Ishikawa (cell line): ENCODE measurements around the gene FMNL1.

Source experiments
- CEBPB ChIP-seq: IDR thresholded peaks from 2 replicates; pipeline ENCODE4 v1.6.1; 2012
- CREB1 ChIP-seq: IDR thresholded peaks from 2 replicates; pipeline ENCODE4 v1.6.1; 2012; ENCODE audit warnings: low read depth
- EGR1 ChIP-seq: IDR thresholded peaks from 2 replicates; pipeline ENCODE4 v1.6.1; 2012
- EP300 ChIP-seq: IDR thresholded peaks from 2 replicates; pipeline ENCODE4 v1.6.1; 2012; ENCODE audit warnings: borderline replicate concordance
- FOXM1 ChIP-seq: IDR thresholded peaks from 2 replicates; pipeline ENCODE4 v1.6.1; 2012; ENCODE audit warnings: low read depth, borderline replicate concordance
- MAX ChIP-seq: IDR thresholded peaks from 2 replicates; pipeline ENCODE4 v1.6.1; 2012
- NFIC ChIP-seq: IDR thresholded peaks from 2 replicates; pipeline ENCODE4 v1.6.1; 2012
- RAD21 ChIP-seq: IDR thresholded peaks from 2 replicates; pipeline ENCODE4 v1.6.1; 2012; ENCODE audit warnings: low read depth
- REST ChIP-seq: IDR thresholded peaks from 2 replicates; pipeline ENCODE4 v1.6.1; 2012; ENCODE audit warnings: low read depth, mild to moderate bottlenecking
- TAF1 ChIP-seq: IDR thresholded peaks from 2 replicates; pipeline ENCODE4 v1.6.1; 2012; ENCODE audit warnings: low read depth, mild to moderate bottlenecking
- TCF12 ChIP-seq: IDR thresholded peaks from 2 replicates; pipeline ENCODE4 v1.6.1; 2012; ENCODE audit warnings: low read depth
- TEAD4 ChIP-seq: IDR thresholded peaks from 2 replicates; pipeline ENCODE4 v1.6.1; 2012
- USF1 ChIP-seq: IDR thresholded peaks from 2 replicates; pipeline ENCODE4 v1.6.1; 2012
- YY1 ChIP-seq: IDR thresholded peaks from 2 replicates; pipeline ENCODE4 v1.6.1; 2012; ENCODE audit warnings: low read depth
- ZBTB7A ChIP-seq: IDR thresholded peaks from 2 replicates; pipeline ENCODE4 v1.6.1; 2012; ENCODE audit warnings: low read depth

FMNL1 gene

GRCh38 chr17:45235416-45236281 is 14.0 kb downstream of the FMNL1 start:
- no peak for TF ChIP-seq CEBPB
- TF ChIP-seq TEAD4 = no peak
- TF ChIP-seq NFIC = no peak
- TF ChIP-seq RAD21 = peak; percentile 62
- TF ChIP-seq EGR1 = no peak

GRCh38 chr17:45236282-45236606 is 14.6 kb downstream of the FMNL1 start:
- TF ChIP-seq TEAD4 (no peak), EGR1 (no peak), YY1 (no peak), REST (no peak), NFIC (no peak), RAD21 (no peak), USF1 (no peak), ZBTB7A (no peak), FOXM1 (no peak), EP300 (no peak), CEBPB (no peak), TAF1 (no peak), MAX (no peak), CREB1 (no peak)

GRCh38 chr17:45237686-45238085 is 16.0 kb downstream of the FMNL1 start:
- TF ChIP-seq EGR1 (no peak), CREB1 (no peak), FOXM1 (no peak), RAD21 (no peak)

- no peak for TF ChIP-seq RAD21
- no peak for TF ChIP-seq TAF1
- TF ChIP-seq REST = no peak
- no peak for TF ChIP-seq FOXM1
- TF ChIP-seq EP300 = no peak
- TF ChIP-seq YY1 = no peak
- no peak for TF ChIP-seq MAX
- TF ChIP-seq NFIC = no peak
- TF ChIP-seq USF1 = no peak
- TF ChIP-seq ZBTB7A = no peak
- no peak for TF ChIP-seq CEBPB
- no peak for TF ChIP-seq TCF12
- TF ChIP-seq CREB1 = no peak
- no peak for TF ChIP-seq EGR1
- no peak for TF ChIP-seq TEAD4
Observed at GRCh38 chr17:45238155-45238774, 16.6 kb downstream of the FMNL1 start.

GRCh38 chr17:45240905-45241327 is 19.2 kb downstream of the FMNL1 start:
- TF ChIP-seq TAF1 (no peak), EP300 (no peak), REST (no peak), CEBPB (no peak), CREB1 (no peak), TCF12 (no peak), YY1 (no peak), TEAD4 (no peak), NFIC (no peak)
